C1 segment of cervical spinal cord (tissue), 14 donors: Measurements from ENCODE around the gene IGFBPL1.
"Not testable (repeated sequence)": the region's sequence is repeated elsewhere in the genome, so short reads cannot be mapped to it uniquely, and the experiment has no call there.

Experiments used
- DNase-seq, 14 donors: peaks; one replicate each; lab custom pipeline; 2025; lab: John Stamatoyannopoulos, UW

The IGFBPL1 gene

GRCh38 chr9:38377336-38378083 lies 46.7 kb downstream of the IGFBPL1 start:
- not testable (repeated sequence) for DNase-seq

GRCh38 chr9:38376021-38376670 lies 48.1 kb downstream of the IGFBPL1 start:
- DNase-seq = no peak

- no peak for DNase-seq
Measured at GRCh38 chr9:38375572-38375963, 48.7 kb downstream of the IGFBPL1 start.

- DNase-seq = no peak
Measured at GRCh38 chr9:38374847-38375571, 49.2 kb downstream of the IGFBPL1 start.

- no peak for DNase-seq
Measured at GRCh38 chr9:38373679-38374078, 50.6 kb downstream of the IGFBPL1 start.

GRCh38 chr9:38372762-38373619 lies 51.3 kb downstream of the IGFBPL1 start:
- no peak for DNase-seq

GRCh38 chr9:38371495-38371894 lies 52.8 kb downstream of the IGFBPL1 start:
- DNase-seq = no peak

GRCh38 chr9:38370176-38370575 lies 54.1 kb downstream of the IGFBPL1 start:
- DNase-seq = no peak

GRCh38 chr9:38368731-38369130 lies 55.5 kb downstream of the IGFBPL1 start:
- DNase-seq = no peak

- DNase-seq = no peak
Measured at GRCh38 chr9:38367898-38368297, 56.4 kb downstream of the IGFBPL1 start.

GRCh38 chr9:38363589-38363925 lies 60.7 kb downstream of the IGFBPL1 start:
- DNase-seq = no peak

GRCh38 chr9:38362852-38363588 lies 61.2 kb downstream of the IGFBPL1 start:
- DNase-seq = peak in 5 of 14 donors; percentile 6 to 31 (median 8)

- no peak for DNase-seq
Measured at GRCh38 chr9:38361473-38361850, 62.8 kb downstream of the IGFBPL1 start.

- DNase-seq = no peak
Measured at GRCh38 chr9:38360839-38361472, 63.3 kb downstream of the IGFBPL1 start.

- no peak for DNase-seq
Measured at GRCh38 chr9:38359689-38360385, 64.4 kb downstream of the IGFBPL1 start.

GRCh38 chr9:38359297-38359653 lies 65.0 kb downstream of the IGFBPL1 start:
- DNase-seq = no peak

GRCh38 chr9:38358390-38359296 lies 65.6 kb downstream of the IGFBPL1 start:
- no peak for DNase-seq

GRCh38 chr9:38357350-38358114 lies 66.7 kb downstream of the IGFBPL1 start:
- DNase-seq = no peak
